ENCODE results near the gene HORMAD2. TPM values are rescaled to one million over a fixed set of nuclear protein-coding genes. Genes with fewer than 3 reads are reported as not detected.

The HORMAD2 gene
- total RNA-seq, 2 donors from 2014 or later, result not detected

GRCh38 chr22:30221121-30221992 is 141.1 kb downstream of the HORMAD2 start:
- DNase-seq (ENCODE audit: low spot score), result no peak
- H3K9me3 ChIP-seq, result no peaks in the 10 kb centered on the region
- no peak overlapping the region for H3K4me3 ChIP-seq
- H3K27me3 ChIP-seq (replicated peaks; ENCODE audit: insufficient read depth), result no peaks in the 10 kb centered on the region
- no peaks in the 10 kb centered on the region for H3K36me3 ChIP-seq
- H3K4me1 ChIP-seq (ENCODE audit: control insufficient read depth in 1 of 2, low read depth in 2 of 2), result peaks cover 6 to 15% of the 10 kb centered on the region in 2 donors
- no peak overlapping the region for H3K27ac ChIP-seq
- TF ChIP-seq CTCF (IDR thresholded peaks at IDR 0.05), result no peak
- no peak for ATAC-seq (ENCODE audit: insufficient number of reproducible peaks, low FRiP score, low read depth)

- ATAC-seq (ENCODE audit: insufficient number of reproducible peaks, low FRiP score, low read depth) (no peak), DNase-seq (ENCODE audit: low spot score) (no peak)
- no peaks in the 10 kb centered on the region for H3K27me3 ChIP-seq (replicated peaks; ENCODE audit: insufficient read depth)
- no peaks in the 10 kb centered on the region for H3K9me3 ChIP-seq
- no peak overlapping the region for H3K4me3 ChIP-seq
- H3K27ac ChIP-seq, result no peak overlapping the region
- no peaks in the 10 kb centered on the region for H3K36me3 ChIP-seq
- peaks cover 6 to 14% of the 10 kb centered on the region in 2 donors for H3K4me1 ChIP-seq (ENCODE audit: control insufficient read depth in 1 of 2, low read depth in 2 of 2)
- no peak for TF ChIP-seq CTCF (IDR thresholded peaks at IDR 0.05)
Measured at GRCh38 chr22:30222321-30222720, 142.1 kb downstream of the HORMAD2 start.

GRCh38 chr22:30223303-30223702 is 143.0 kb downstream of the HORMAD2 start:
- no peak overlapping the region for H3K4me3 ChIP-seq
- H3K4me1 ChIP-seq (ENCODE audit: control insufficient read depth in 1 of 2, low read depth in 2 of 2), result peaks cover 3 to 4% of the 10 kb centered on the region in 2 donors
- DNase-seq (ENCODE audit: low spot score) (no peak), ATAC-seq (ENCODE audit: insufficient number of reproducible peaks, low FRiP score, low read depth) (no peak)
- H3K9me3 ChIP-seq, result no peaks in the 10 kb centered on the region
- no peaks in the 10 kb centered on the region for H3K36me3 ChIP-seq
- H3K27ac ChIP-seq, result no peak overlapping the region
- H3K27me3 ChIP-seq (replicated peaks; ENCODE audit: insufficient read depth), result no peaks in the 10 kb centered on the region
- TF ChIP-seq CTCF (IDR thresholded peaks at IDR 0.05), result no peak

- Histone ChIP-seq H3K27ac (no peak overlapping the region), H3K4me3 (no peak overlapping the region), H3K4me1 (ENCODE audit: control insufficient read depth in 1 of 2, low read depth in 2 of 2) (no peaks in the 10 kb centered on the region), H3K36me3 (no peaks in the 10 kb centered on the region), H3K27me3 (replicated peaks; ENCODE audit: insufficient read depth) (no peaks in the 10 kb centered on the region), H3K9me3 (no peaks in the 10 kb centered on the region)
- DNase-seq (ENCODE audit: low spot score) (no peak), ATAC-seq (ENCODE audit: insufficient number of reproducible peaks, low FRiP score, low read depth) (no peak)
- TF ChIP-seq CTCF (IDR thresholded peaks at IDR 0.05), result no peak
Measured at GRCh38 chr22:30224161-30224857, 144.0 kb downstream of the HORMAD2 start.

- TF ChIP-seq CTCF (IDR thresholded peaks at IDR 0.05), result no peak
- H3K27ac ChIP-seq, result no peak overlapping the region
- DNase-seq (ENCODE audit: low spot score), result no peak
- H3K4me3 ChIP-seq, result no peak overlapping the region
- no peaks in the 10 kb centered on the region for H3K4me1 ChIP-seq (ENCODE audit: control insufficient read depth in 1 of 2, low read depth in 2 of 2)
- no peak for ATAC-seq (ENCODE audit: insufficient number of reproducible peaks, low FRiP score, low read depth)
- H3K36me3 ChIP-seq, result no peaks in the 10 kb centered on the region
- no peaks in the 10 kb centered on the region for H3K27me3 ChIP-seq (replicated peaks; ENCODE audit: insufficient read depth)
- H3K9me3 ChIP-seq, result no peaks in the 10 kb centered on the region
Measured at GRCh38 chr22:30225220-30225927, 145.1 kb downstream of the HORMAD2 start.

All from thoracic aorta (tissue), 2 donors.